Astrocyte (in vitro differentiated cells and primary cell): ENCODE data around the gene PLEKHG4. TPM values are rescaled to one million over a fixed set of nuclear protein-coding genes. Genes with fewer than 3 reads are reported as not detected.
A peak's percentile ranks its signal among the peaks of the same experiment; 100 is the strongest.

Source experiments
- DNase-seq: peaks from one replicate; pipeline ENCODE4 v3.0.0-alpha.2; 2010; ENCODE audit warnings: low read depth
- FAIRE-seq: peaks from 2 replicates; lab custom pipeline; 2011; peaks lifted over from hg19 to GRCh38; lab: Jason Lieb, UNC
- H2AFZ ChIP-seq: 2 replicates; pipeline ENCODE4 v1.6.0; 2012; ENCODE audit warnings: low read depth, low read length, inconsistent platforms
- H3K27ac ChIP-seq: 2 replicates; pipeline ENCODE4 v1.5.1; 2011; ENCODE audit warnings: low read depth, low read length, inconsistent platforms
- H3K27me3 ChIP-seq: 2 replicates; pipeline ENCODE4 v1.6.0; 2011; ENCODE audit warnings: low read length, inconsistent platforms; ENCODE audit not compliant: insufficient read depth
- H3K36me3 ChIP-seq: 2 replicates; pipeline ENCODE4 v1.5.1; 2011; ENCODE audit warnings: low read length, inconsistent platforms; ENCODE audit not compliant: insufficient read depth
- H3K4me1 ChIP-seq: 2 replicates; pipeline ENCODE4 v1.5.1; 2011; ENCODE audit warnings: low read length, inconsistent platforms; ENCODE audit not compliant: insufficient read depth
- H3K4me2 ChIP-seq: 2 replicates; pipeline ENCODE4 v1.6.0; 2012; ENCODE audit warnings: low read length, inconsistent platforms
- H3K4me3 ChIP-seq: 2 replicates; pipeline ENCODE4 v1.5.1; 2011; ENCODE audit warnings: low read depth, mild to moderate bottlenecking, low read length, inconsistent platforms; ENCODE audit not compliant: insufficient read depth
- H3K79me2 ChIP-seq: 2 replicates; pipeline ENCODE4 v1.6.0; 2012; ENCODE audit warnings: mild to moderate bottlenecking, low read length, inconsistent platforms; ENCODE audit not compliant: insufficient read depth
- H3K9ac ChIP-seq: 2 replicates; pipeline ENCODE4 v1.6.0; 2012; ENCODE audit warnings: mild to moderate bottlenecking, low read length, inconsistent platforms
- H3K9me3 ChIP-seq: 2 replicates; pipeline ENCODE4 v1.5.1; 2012; ENCODE audit warnings: low read depth, mild to moderate bottlenecking, low read length, inconsistent platforms; ENCODE audit not compliant: insufficient read depth
- H4K20me1 ChIP-seq: 2 replicates; pipeline ENCODE4 v1.6.0; 2012; ENCODE audit warnings: low read length, inconsistent platforms; ENCODE audit not compliant: insufficient read depth
- H3K27ac Mint-ChIP-seq: one replicate; pipeline ENCODE4 v1.8.0; 2021; ENCODE audit warnings: mild to moderate bottlenecking, mixed read lengths; ENCODE audit not compliant: unreplicated experiment
- H3K27me3 Mint-ChIP-seq: one replicate; pipeline ENCODE4 v1.8.0; 2021; ENCODE audit warnings: low read depth, mixed read lengths; ENCODE audit not compliant: unreplicated experiment
- H3K36me3 Mint-ChIP-seq: one replicate; pipeline ENCODE4 v1.8.0; 2021; ENCODE audit warnings: low read depth, mixed read lengths; ENCODE audit not compliant: unreplicated experiment
- H3K4me1 Mint-ChIP-seq: one replicate; pipeline ENCODE4 v1.8.0; 2021; ENCODE audit warnings: low read depth, mixed read lengths; ENCODE audit not compliant: unreplicated experiment
- H3K4me3 Mint-ChIP-seq: one replicate; pipeline ENCODE4 v1.8.0; 2021; ENCODE audit warnings: mild to moderate bottlenecking, moderate library complexity, mixed read lengths; ENCODE audit not compliant: unreplicated experiment
- H3K9me3 Mint-ChIP-seq: one replicate; pipeline ENCODE4 v1.8.0; 2021; ENCODE audit warnings: mild to moderate bottlenecking, mixed read lengths; ENCODE audit not compliant: unreplicated experiment
- CTCF ChIP-seq: IDR thresholded peaks from 2 replicates; pipeline ENCODE4 v1.5.1; 2011; ENCODE audit warnings: low read depth, mild to moderate bottlenecking, inconsistent platforms, low read length, moderate library complexity; ENCODE audit not compliant: insufficient read depth
- EZH2 ChIP-seq: IDR thresholded peaks from 2 replicates; pipeline ENCODE4 v1.6.1; 2012; ENCODE audit warnings: mild to moderate bottlenecking, low read length, inconsistent platforms; ENCODE audit not compliant: insufficient read depth
- total RNA-seq: library from RNA; stranded (reverse); gene quantifications from 2 replicates; pipeline ENCODE4 v1.2.1, GENCODE V29; 2021

PLEKHG4 gene
- total RNA-seq, 1 donor from 2014 or later: 2.4 TPM

GRCh38 chr16:67237396-67238277, 41.7 kb upstream of the PLEKHG4 start:
- H3K27me3 Mint-ChIP-seq: no peaks in the 10 kb centered on the region
- Histone ChIP-seq H3K4me3 (no peak overlapping the region), H3K4me1 (peaks cover 23% of the 10 kb centered on the region), H3K79me2 (peaks cover 34% of the 10 kb centered on the region), H3K36me3 (peaks cover 27% of the 10 kb centered on the region), H3K4me2 (no peak overlapping the region), H3K9me3 (no peaks in the 10 kb centered on the region), H3K27me3 (no peaks in the 10 kb centered on the region), H4K20me1 (no peaks in the 10 kb centered on the region), H2AFZ (no peak overlapping the region), H3K27ac (no peak overlapping the region), H3K9ac (no peak overlapping the region)
- peaks cover 27% of the 10 kb centered on the region for H3K4me1 Mint-ChIP-seq
- no peaks in the 10 kb centered on the region for H3K9me3 Mint-ChIP-seq
- peaks cover 32% of the 10 kb centered on the region for H3K36me3 Mint-ChIP-seq
- peak overlapping the region; percentile 40 for H3K4me3 Mint-ChIP-seq
- TF ChIP-seq CTCF (no peak), EZH2 (no peak)
- DNase-seq (no peak), FAIRE-seq (no peak)
- peak overlapping the region; percentile 83 for H3K27ac Mint-ChIP-seq

- Mint-ChIP-seq H3K9me3 (no peaks in the 10 kb centered on the region), H3K36me3 (peaks cover 32% of the 10 kb centered on the region), H3K4me1 (peaks cover 27% of the 10 kb centered on the region), H3K27me3 (no peaks in the 10 kb centered on the region), H3K4me3 (no peak overlapping the region), H3K27ac (no peak overlapping the region)
- FAIRE-seq: no peak
- H3K36me3 ChIP-seq: peaks cover 27% of the 10 kb centered on the region
- H3K9ac ChIP-seq: no peak overlapping the region
- no peak overlapping the region for H2AFZ ChIP-seq
- no peak overlapping the region for H3K27ac ChIP-seq
- H4K20me1 ChIP-seq: no peaks in the 10 kb centered on the region
- H3K9me3 ChIP-seq: no peaks in the 10 kb centered on the region
- H3K4me3 ChIP-seq: no peak overlapping the region
- H3K4me1 ChIP-seq: peaks cover 23% of the 10 kb centered on the region
- no peak for DNase-seq
- no peak overlapping the region for H3K4me2 ChIP-seq
- TF ChIP-seq CTCF: no peak
- TF ChIP-seq EZH2: no peak
- peaks cover 38% of the 10 kb centered on the region for H3K79me2 ChIP-seq
- no peaks in the 10 kb centered on the region for H3K27me3 ChIP-seq
These were observed 41.1 kb upstream of the PLEKHG4 start for GRCh38 chr16:67238278-67238575.
